Stimulated activated CD4-positive, alpha-beta T cell treated with anti-CD3 and anti-CD28 coated beads, Interleukin-4, amount 100 ng/mL, for 4 hours (primary cell): ENCODE data around the gene CALR3.
"Not testable (repeated sequence)": the region's sequence is repeated elsewhere in the genome, so short reads cannot be mapped to it uniquely, and the experiment has no call there.

Source experiments
- DNase-seq, 2 experiments: peaks; one replicate each; pipeline ENCODE4 v3.0.0-alpha.2; 2020

Gene CALR3

GRCh38 chr19:16522559-16523377 lies 26.8 kb upstream of the CALR3 start:
- no peak for DNase-seq

- no peak for DNase-seq
Measured at GRCh38 chr19:16521715-16522289, 25.8 kb upstream of the CALR3 start.

DNA sequence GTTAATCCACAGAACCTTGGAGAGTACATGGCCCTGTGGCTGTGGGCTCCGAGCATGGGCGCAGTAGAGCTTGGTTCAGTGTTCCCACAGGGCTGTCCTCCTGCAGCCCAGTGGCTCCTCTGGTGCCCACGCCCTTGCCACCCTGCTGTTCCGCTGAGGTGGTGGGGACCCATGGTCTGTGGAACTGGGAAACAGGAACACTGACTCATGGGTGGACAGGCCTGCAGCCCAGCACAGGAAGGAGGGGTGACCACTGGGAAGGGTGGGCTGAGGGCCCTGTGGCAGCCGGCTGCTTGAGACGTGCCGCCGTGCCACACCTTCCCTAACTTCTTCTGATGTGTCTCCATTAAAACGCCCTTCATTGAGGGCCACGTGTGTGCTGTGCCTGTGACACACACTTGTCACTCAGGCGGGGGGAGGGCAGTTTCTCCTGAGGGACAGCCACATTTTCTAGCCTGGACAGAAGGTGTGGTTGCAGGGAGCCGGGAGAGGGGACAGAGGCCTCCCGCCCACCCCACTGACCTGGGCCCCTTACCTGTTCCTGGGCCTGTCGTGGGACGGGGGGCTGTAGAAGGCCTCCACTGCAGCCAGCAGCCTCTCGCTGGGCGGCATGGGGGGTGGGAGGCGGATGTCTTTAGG lies 25.1 kb upstream of the CALR3 start:
- no peak for DNase-seq

- no peak for DNase-seq
Measured at GRCh38 chr19:16520074-16520973, 24.4 kb upstream of the CALR3 start.

DNA sequence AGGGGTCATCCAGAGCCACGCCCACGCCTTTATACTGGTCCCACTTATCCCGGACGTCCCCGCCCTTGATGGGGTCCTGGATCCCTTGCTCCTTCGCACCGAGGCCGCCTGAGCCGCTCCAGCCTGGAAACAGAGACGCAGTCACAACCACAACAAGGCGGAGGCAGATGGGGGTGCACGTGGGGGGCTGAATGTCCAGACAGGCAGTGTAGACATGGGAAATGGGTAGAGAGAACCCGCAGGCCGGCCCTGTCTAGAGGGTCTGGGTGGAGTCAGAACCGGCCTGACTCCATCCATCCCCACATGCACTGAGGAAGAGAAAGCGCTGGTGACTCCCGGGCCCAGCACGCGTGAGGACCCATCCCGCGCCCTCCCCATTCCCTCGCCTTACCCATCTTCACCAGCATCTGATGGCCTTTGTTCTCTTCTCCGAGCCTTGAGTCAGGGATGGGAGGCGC lies 23.3 kb upstream of the CALR3 start:
- no peak for DNase-seq

- no peak for DNase-seq
Measured at GRCh38 chr19:16518483-16519229, 22.7 kb upstream of the CALR3 start.

GRCh38 chr19:16518061-16518460 lies 22.1 kb upstream of the CALR3 start:
- no peak for DNase-seq

DNA sequence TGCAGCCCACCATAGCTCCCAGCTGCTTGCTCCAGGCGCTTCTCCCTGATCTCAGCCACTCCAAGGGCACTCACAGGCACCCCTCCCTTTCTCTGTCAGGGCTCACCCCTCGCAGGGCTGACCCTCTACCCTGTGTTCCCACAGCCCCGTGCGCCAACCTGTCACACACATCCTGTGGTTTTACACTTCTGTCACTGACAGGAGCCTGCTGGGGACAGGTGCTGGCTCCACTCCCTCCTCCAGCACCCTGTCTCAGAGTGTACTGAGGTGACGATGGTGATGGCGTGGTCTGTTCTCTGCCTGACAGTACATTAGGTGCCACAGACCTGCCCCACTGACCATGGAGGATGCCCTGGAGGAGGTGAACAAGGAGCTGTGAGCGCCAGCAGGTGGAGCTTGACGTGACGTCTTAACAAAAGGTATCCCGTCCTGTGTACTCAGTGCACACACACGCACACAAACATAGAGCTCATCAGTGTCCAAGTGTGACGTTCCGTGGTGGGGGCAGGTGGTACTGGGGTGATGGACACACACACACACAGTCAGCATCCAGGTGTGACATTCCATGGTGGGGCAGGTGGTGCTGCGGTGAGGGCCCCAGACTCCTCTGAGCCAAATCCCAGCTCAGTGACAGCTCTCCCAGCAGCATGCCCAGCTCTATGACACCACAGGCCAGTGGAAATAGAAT lies 21.1 kb upstream of the CALR3 start:
- DNase-seq, result no peak

DNA sequence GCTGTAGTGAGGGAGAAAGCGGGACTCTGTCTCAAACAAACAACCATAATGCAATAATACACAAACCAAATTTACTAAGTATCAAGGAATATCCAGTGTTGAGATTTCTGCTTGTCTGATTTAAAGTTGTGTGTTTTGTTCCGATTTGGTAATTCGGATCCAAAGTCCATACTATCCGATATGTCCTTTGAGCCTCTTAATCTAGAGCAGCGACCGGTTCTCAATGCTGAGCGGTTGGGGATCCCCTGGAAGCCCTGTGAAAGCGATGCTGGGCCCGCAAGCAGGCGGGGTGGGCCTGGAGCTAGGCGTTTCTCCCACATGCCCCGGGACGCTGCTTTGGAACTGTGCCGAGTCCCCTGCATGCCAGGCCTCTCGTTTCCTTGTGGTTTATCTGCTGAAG lies 20.4 kb upstream of the CALR3 start:
- no peak for DNase-seq

- DNase-seq, result no peak
Measured at GRCh38 chr19:16514383-16515019, 18.5 kb upstream of the CALR3 start.

GRCh38 chr19:16512611-16513010 lies 16.6 kb upstream of the CALR3 start:
- DNase-seq, result not testable (repeated sequence)

DNA sequence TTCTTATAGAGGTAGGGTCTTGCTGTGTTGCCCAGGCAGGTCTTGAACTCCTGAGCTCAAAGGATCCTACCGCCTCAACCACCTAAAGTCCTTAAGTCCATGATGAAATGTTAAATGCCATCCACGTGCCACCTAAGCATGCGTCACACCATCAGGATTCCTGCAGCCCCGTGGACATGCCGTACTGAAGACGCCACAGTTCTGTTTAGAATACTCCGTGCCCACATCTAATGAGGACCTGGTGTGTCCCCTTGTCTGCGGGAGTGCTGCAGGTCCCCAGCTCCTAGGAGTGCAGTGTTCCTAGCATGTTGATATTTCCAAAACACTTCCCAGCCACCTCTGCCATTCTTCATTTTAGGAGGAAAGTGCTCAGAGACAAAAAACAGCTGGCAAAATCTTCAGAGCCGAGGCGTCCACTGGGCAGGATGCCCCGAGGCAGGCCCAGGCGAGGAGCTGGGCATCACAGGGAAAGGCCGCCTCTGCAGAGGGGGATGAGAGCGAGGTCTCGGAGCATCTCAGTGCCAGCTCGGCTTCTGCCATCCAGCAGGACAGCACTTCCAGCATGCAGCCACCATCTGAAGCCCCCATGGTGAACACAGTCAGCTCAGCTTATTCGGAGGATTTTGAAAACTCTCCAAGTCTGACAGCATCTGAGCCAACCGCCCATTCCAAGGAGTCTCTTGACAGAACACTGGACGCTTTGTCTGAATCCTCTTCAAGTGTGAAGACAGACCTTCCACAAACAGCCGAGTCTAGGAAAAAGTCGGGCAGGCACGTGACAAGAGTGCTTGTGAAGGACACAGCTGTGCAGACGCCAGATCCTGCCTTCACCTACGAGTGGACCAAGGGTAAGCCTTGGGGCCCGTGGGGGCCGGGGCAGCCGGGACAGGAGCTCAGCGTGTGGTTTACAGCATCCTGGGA lies 13.4 kb upstream of the CALR3 start:
- DNase-seq, result no peak

DNA sequence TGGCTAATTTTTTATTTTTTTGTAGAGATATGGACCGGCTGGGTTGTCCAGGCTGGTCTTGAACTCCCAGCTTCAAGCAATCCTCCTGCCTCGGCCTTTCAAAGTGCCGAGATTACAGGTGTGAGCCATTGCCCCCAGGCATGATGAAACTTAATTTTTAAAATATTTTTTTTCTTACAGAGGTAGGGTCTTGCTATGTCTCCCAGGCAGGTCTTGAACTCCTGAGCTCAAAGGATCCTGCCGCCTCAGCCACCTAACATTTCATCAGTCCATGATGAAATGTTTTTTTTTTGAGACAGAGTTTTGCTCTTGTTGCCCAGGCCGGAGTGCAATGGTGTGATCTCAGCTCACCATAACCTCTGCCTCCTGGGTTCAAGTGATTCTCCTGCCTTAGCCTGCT lies 12.6 kb upstream of the CALR3 start:
- no peak for DNase-seq

GRCh38 chr19:16506961-16507360 lies 11.0 kb upstream of the CALR3 start:
- no peak for DNase-seq

DNA sequence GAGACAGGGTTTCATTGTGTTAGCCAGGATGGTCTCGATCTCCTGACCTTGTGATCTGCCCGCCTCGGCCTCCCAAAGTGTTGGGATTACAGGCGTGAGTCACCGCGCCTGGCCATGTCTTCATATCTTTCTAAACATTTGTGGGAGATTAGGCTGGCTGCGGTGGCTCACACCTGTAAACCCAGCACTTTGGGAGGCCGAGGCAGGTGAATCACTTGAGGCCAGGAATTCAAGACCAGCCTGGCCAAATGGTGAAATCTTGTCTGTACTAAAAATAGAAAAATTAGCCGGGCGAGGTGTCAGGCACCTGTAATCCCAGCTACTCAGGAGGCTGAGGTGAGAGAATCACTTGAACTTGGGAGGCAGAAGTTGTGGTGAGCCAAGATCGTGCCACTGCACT lies 10.2 kb upstream of the CALR3 start:
- not testable (repeated sequence) for DNase-seq

- DNase-seq, result no peak
Measured at GRCh38 chr19:16504271-16504670, 8.3 kb upstream of the CALR3 start.

DNA sequence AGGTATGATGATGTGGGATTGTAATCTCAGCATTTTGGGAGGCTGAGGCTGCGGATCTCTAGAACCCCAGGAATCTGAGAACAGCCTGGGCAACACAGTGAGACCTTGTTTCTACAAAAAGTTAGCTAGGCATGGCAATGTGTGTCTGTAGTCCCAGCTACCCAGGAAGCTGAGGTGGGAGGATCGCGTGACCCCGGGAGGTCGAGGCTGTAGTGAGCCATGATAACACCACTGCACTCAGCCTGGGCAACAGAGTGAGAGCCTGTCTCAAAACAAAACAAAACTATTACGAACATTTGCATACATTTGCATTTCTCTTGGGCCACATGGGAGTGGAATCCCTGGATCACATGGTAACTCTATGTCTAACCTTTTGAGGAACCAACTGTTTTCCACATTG lies 1.9 kb upstream of the CALR3 start:
- DNase-seq, result no peak

DNA sequence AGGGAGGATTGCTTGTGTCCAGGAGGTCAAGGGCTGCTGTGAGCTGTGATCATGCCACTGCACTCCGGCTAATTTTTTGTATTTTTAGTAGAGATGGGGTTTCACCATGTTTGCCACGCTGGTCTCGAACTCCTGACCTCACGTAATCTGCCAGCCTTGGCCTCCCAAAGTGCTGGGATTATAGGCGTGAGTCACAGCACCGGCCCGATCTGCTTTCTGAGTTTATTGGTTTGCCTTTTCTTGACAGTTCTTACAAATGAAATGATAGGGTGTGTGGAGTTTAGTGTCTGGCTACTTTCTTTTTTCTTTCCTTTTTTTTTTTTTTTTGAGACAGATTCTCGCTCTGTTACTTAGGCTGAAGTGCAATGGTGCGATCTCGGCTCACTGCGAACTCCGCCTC lies 1.1 kb upstream of the CALR3 start:
- no peak for DNase-seq

GRCh38 chr19:16496613-16496983 lies 631 bp upstream of the CALR3 start:
- no peak for DNase-seq

DNA sequence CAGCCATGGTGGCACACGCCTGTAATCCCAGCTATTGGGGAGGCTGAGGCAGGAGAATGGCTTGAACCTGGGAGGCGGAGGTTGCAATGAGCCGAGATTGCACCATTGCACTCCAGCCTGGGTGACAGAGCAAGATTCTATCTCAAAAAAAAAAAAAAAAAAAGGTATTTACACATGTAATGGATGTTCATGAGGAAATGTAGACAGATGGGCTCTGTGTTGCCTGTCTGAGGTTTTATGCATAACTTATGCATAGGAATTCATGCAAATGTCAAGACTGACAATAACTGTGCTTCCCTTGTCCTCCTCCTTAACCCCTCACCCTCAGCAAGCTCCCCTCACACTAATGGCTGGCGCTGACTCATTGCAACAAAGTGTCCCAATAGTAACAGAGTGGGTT lies 9.5 kb downstream of the CALR3 start:
- DNase-seq, result not testable (repeated sequence)
